ENCODE results near the gene RAB10. TPM values are rescaled to one million over a fixed set of nuclear protein-coding genes. Genes with fewer than 3 reads are reported as not detected.
"Not testable (repeated sequence)": the region's sequence is repeated elsewhere in the genome, so short reads cannot be mapped to it uniquely, and the experiment has no call there.

Gene RAB10
- total RNA-seq, 1 donor from 2014 or later = 115 TPM

DNA sequence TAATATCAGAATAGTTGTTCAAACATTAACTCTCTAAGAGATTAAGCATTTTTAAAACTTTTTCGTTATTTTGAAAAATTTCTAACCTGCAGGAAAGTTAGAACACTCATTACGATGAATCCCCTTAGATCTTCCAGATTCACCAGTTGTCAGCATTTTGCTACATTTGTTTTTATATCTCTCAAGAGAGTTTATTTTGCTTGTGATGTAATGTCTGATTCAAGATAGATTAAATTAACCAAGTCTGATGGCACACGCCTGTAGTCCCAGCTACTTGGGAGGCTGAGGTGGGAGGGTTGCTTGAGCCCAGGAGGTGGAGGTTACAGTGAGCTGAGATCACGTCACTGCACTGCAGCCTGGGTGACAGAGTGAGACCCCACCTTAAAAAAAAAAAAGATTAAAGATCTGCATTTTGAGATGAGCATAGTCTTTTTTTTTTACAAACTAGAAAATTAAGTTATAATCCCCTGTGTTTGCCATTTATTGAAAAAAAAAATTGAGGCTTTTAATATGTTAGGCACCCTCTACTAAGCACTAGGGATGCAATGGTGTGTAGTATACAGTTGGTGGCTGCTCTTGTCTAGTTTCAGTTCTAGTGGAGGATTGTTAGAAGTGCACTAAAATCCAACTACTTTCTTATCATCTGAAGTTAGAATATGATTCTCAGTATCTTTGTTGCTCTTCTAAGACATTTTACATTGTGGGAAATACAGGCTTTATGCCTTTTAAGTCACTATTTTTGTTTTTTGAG is 20.9 kb downstream of the RAB10 start:
- intact Hi-C loops (cut with micrococcal nuclease) = no loop called here

GRCh38 chr2:26058390-26058789 is 24.5 kb downstream of the RAB10 start:
- intact Hi-C loops (cut with micrococcal nuclease) = no loop called here

GRCh38 chr2:26059542-26059941 is 25.7 kb downstream of the RAB10 start:
- intact Hi-C loops (cut with micrococcal nuclease) = no loop called here

DNA sequence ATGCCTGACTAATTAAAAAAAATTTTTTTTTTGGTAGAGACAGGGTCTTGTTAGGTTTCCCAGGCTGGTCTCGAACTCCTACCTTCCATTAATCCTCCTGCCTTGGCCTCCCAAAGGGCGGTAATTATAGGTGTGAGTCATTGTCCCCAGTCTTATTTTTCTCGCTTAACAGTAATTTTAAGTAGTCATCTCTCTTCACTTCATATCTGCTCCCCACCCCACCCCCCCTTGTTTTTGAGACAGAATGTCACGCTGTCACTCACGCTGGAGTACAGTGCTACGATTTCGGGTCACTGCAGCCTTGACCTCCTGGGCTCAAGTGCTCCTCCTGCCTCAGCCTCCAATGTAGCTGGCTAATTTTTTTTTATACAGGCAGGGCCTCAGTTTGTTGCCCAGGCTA is 27.7 kb downstream of the RAB10 start:
- intact Hi-C loops (cut with micrococcal nuclease) = no loop called here

GRCh38 chr2:26064846-26065245 is 31.0 kb downstream of the RAB10 start:
- intact Hi-C loops (cut with micrococcal nuclease) = no loop called here

DNA sequence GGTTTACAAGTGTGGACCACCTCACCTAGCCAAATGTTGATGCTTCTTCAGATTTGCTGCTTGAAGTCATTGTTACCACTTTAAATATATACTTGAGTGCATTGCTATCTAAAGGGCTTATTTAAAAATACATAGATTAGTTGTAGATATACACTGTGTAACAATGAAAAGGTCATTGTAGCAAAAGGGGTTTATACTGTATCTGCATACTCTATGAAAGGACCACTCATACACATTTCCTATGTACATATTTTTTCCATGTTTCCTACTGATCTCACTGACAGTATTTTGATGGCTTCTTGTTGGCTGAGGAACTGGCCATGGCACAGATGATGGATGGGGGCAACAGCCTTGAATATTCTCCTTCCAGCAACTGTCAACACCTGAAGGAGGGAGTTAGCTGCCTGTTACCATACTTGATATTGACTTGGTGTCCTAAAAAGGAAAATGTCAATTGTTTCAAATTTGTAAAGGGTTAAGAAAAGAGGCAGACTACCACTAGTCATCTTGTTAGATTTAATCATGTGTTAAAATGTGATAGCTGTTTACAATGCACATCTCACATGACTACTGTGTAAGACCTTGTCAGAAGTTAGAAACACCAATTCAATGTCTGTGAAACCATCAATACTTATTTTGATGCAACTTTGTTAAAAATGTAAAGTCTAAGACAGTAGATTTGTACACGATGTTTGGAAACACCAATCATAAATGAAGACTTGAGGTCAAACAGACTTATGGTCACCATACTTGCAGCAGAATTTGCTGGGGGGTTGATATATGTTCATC is 33.5 kb downstream of the RAB10 start:
- intact Hi-C loops (cut with micrococcal nuclease) = no loop called here

DNA sequence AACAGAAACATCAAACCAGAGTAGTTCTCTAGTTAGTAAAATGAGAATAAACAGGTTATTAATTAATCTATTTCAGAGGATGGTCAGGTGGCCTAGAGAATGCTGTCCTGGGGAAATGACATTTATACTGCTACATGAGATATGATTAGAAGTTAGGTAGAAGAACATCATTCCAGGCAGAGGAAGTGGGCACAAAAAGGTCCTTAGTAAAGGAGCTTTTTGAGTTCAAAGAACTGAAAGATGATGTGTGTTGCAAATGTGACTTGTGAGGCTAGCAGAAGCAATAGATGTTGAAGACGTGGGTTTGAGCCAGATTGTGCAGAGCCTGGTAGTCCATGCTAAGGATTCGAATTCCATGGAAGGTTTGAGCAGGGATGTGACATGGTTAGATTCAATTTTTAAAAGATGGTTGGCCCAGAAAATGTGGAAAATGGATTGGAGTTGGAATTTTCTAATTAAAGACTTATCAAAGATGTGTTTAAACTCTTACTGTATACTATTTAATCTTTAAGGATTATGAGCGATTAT is 34.2 kb downstream of the RAB10 start:
- intact Hi-C loops (cut with micrococcal nuclease) = loop anchor here (1.0 kb wide), 1 partner anchor 35 kb away; no protein-coding TSS in a partner anchor

- intact Hi-C loops (cut with micrococcal nuclease) = loop anchor here (1.0 kb wide), 1 partner anchor 35 kb away; no protein-coding TSS in a partner anchor
Observed at GRCh38 chr2:26068602-26069298, 34.9 kb downstream of the RAB10 start.

GRCh38 chr2:26070730-26071129 is 36.8 kb downstream of the RAB10 start:
- intact Hi-C loops (cut with micrococcal nuclease) = no loop called here

DNA sequence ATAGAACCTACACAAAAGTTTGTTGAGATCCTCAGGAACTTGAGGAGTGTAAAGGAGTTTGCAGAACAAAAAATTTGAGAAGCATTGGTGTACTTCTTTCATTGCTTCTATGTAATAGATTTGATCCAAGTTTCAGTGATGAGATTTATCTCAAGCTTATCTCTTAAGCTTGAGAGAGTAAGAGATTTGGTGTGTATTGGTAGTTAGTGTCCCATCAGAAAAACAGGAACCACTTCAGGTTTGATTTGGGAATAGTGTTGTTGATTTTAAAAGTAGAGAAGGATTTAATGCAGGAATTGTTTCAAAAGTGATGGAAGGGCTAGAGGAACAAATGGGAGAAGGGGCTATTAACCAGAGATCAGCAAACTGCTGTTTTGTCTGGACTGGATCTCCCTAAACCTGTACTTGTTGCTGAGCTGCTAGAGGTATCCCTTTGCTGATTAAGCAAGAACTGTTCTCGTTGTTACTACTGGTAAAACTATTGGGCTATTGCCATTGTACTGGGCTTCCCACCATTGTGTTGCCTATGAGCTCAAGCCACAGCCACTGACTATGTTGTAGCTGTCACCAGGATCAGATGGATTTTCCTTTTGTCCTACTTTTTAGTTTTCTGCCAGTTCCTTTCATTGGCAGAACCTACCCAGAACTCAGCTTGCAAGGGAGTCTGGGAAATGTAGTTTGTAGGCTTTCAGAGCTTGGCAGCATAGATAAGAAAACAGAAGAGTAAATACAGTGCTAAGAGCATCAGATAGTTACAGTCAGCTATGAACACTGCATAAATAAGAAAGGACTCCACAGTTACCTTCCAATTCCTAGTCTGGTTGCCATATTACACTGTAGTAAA is 39.3 kb downstream of the RAB10 start:
- intact Hi-C loops (cut with micrococcal nuclease) = no loop called here

DNA sequence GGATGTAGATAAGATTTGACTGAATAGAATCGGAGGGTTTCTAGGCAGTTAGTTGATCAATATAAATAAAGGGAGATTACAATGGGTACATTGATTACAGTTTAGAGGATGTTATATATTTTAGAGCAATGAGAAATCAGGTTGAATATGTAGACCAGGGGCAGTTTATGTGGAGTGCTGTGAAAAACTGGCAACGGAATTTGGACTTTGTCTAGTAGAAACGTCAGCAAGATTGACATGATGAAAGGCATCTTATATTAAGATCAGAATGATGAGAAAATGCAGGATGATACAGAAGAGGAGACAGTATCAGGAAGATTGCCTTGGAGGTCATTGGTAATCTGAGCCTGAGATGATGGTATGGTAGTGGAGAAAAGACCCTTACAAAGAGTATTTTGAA is 39.9 kb downstream of the RAB10 start:
- intact Hi-C loops (cut with micrococcal nuclease) = no loop called here

DNA sequence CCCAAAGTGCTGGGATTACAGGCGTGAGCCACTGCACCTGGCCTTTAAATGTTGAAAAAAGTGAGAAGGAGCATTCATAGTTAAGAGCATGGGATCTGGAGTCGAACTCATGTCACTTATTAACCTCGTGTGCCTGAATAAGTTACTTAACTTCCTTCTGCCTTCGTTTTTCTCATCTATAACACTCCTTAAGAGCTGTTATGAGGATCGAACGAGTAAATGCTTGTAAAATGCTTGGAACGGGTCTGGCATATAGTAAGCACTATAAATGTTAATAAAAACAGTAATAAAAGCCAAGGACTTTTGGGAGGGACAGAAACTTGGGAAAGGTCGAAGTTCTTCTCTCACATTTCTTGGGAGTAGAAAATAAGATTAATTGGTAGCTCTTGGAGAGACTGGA is 40.8 kb downstream of the RAB10 start:
- intact Hi-C loops (cut with micrococcal nuclease) = no loop called here

DNA sequence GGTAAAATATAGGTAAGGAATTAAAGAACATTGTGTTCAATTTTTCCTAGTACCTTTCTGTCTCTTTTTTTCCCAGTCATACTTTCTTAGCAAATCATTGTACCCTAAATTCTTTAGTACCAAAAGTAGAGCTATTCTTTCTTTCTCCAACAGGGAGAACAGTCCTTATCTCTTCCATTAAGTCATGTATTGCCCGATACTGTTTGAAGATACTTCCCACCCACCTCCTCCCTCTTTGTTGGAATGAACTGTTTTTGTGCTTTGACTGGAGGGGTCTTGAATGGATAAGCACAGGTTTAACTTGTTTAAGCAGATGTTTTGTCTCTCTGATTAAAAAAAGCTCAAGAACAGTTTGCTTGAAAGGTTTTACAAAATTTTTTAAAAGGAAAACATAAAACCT is 41.3 kb downstream of the RAB10 start:
- intact Hi-C loops (cut with micrococcal nuclease) = no loop called here

GRCh38 chr2:26076001-26076587 is 42.2 kb downstream of the RAB10 start:
- intact Hi-C loops (cut with micrococcal nuclease) = no loop called here

GRCh38 chr2:26077291-26077690 is 43.4 kb downstream of the RAB10 start:
- intact Hi-C loops (cut with micrococcal nuclease) = no loop called here

DNA sequence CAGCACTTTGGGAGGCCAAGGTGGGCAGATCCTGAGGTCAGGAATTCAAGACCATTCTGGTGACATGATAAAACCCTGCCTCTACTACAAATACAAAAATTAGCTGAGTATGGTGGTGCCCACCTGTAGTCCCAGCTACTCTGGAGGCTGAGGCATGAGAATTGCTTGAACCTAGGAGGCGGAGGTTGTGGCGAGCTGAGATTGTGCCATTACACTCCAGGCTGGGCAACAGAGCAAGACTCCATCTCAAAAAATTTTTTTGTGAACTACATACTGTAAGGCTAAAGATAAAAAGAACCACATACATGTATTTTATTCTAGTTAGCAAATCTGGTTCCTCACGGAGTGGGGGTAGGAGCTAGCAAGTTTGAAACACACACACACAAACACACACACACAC is 45.1 kb downstream of the RAB10 start:
- intact Hi-C loops (cut with micrococcal nuclease) = no loop called here

DNA sequence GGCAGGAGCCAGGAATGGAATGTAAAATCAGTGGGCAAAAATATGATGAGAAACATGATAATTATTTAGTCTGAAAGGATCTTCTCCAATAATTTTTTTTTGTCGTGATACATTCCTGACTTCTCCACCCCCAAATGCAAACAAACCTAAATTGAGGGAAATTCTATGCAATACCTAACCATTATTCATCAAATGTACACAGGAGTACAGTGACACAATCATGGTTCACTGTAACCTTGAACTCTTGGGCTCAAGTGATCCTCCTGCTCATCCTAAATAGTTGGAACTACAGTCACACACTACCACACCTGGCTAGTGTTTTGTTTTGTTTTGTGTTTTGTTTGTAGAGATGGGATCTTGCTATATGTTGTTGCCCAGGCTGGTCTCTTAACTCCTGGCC is 46.5 kb downstream of the RAB10 start:
- intact Hi-C loops (cut with micrococcal nuclease) = no loop called here

GRCh38 chr2:26080925-26081324 is 47.0 kb downstream of the RAB10 start:
- intact Hi-C loops (cut with micrococcal nuclease) = not testable (repeated sequence)

GRCh38 chr2:26081556-26081955 is 47.7 kb downstream of the RAB10 start:
- intact Hi-C loops (cut with micrococcal nuclease) = no loop called here

- intact Hi-C loops (cut with micrococcal nuclease) = no loop called here
Observed at GRCh38 chr2:26086155-26086637, 52.3 kb downstream of the RAB10 start.
